NCI-H526 (cell line): ENCODE results near the gene RAB3GAP1.

Experiments used
- DNase-seq, 2 experiments: peaks; one replicate each; lab custom pipeline; 2025; lab: John Stamatoyannopoulos, UW

Gene RAB3GAP1

DNA sequence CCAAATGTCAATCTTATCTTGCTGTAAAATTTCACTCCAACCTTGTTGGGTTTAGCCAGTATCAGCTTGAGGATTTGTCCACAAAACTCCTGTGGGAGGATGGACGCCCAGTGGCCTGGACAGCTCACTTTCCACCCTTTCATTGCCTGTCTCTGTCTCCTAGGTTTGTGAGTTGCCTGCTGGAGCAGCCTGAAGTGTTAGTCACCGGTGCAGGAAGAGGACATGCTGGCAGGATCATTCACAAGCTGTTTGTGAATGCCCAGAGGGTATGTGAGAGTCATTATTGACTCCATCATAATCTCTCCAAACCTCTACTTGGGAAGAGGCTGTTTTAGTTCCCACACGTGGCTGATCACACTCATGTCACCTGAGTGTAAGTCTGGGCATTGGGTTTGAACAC lies 112.3 kb downstream of the RAB3GAP1 start:
- no peak for DNase-seq

DNA sequence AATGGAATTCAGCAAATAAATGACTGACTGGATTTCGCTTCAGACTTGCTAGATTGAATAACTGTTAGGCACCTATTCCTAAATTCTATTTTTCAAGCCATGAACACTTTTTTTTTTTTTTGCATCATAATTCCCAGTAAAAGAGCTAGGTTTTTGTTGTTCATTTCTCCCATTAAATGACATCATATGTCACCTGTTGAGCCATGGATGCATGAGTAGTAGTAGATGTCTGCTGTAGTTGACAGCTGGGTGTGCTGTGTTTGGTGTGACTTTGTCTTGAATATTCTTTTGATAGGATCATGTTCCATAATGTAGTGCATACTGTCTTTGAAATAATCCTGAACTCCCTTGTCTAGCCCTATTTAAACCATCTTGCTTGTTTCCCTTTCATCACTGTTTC lies 115.2 kb downstream of the RAB3GAP1 start:
- no peak for DNase-seq

DNA sequence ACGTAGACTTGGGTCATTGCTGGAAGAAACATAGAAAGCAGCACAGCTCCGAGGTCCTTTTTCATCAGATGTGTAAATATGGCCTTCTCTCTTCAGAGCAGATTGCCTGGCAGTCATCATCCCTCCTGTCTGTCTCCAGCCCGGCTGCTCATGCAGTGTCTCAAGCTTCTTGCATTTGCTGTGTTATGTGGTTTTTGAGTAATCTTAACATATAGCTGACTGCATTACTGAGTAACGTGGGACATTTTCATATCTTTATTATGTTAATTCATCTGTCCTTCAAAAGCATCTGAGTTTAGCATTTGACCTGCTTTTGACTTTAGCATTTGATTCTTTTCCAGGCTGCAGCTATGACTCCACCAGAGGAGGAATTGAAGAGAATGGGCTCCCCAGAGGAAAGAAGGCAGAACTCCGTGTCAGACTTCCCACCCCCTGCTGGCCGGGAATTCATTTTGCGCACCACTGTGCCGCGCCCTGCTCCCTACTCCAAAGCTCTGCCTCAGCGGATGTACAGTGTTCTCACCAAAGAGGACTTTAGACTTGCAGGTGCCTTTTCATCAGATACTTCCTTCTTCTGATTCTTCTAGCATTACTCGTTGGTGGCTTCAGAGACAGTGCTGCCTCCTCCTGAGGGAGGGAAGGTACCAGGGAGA lies 116.2 kb downstream of the RAB3GAP1 start:
- no peak for DNase-seq

DNA sequence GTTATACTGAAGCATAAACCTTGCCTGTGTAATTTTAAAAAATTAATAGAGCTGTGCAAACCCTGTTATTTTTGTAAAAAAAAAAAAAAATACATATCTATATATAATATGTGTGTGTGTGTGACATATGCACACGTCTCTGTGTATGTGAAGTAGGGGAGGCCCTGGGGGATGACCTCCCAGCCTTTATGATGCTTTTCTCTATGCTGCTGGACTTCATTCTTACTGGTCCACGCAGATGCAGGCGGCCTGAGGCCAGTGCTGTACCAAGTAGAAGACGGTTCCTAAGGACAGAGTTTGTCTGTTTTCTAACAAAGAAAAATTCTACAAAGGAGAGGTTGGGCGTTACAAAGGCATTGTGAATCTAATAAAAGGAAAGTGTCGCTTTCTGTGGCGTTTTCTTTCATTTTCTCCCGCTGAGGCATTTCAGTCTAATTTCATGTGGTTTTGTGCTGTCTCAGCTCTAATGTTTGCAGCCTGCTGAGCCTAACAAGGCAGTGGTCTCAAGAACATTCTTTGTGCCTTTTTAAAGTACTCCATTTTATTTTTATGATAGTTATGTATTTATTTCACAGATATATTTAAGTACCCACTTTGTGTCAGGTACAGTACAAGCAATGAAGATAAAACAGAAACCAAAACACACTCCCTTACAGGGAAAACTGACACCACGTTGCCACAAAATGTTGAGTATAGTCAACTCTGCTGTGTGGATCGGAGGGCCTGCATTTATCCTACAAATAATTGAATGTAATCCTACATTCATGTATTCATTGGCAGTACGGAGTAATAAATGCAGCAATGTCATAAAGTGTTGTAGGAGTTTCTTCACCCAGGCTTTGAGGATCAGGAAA lies 118.0 kb downstream of the RAB3GAP1 start:
- no peak for DNase-seq

DNA sequence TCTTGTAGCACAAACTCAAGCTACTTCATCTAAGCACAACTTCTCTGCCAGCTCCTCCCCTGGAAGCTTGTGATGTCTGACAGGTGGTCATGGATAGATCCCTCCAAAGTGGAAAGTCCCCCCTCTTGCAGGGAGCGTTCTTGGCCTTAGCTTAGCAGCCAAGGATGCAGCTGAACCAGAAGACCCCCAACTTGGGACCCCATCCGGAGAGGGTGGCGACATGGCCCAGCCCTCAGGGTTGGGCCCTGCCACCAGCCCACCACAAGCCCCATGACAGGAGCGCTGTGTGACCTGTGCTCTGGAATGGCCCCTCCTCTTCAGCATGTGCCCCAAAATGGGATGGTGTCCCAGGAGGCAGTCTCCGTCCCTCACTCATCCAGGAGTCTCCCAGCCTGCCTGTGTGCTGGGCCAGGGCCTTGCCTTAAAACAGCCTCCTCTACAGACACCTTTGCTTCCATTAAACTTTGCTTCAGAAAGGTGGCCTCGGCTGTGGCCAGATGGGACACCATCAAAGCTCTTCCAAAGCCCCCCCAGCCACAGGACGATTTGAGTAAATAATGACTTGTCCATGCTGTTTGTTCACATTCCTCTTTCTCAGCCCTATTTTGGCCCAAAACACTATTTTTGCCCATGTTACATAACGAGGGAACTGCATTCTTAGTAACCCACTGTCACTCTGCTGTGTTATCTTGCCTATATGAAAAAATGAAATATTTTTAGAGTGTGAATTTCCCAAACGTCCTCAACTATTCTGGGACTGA lies 122.1 kb downstream of the RAB3GAP1 start:
- no peak for DNase-seq

DNA sequence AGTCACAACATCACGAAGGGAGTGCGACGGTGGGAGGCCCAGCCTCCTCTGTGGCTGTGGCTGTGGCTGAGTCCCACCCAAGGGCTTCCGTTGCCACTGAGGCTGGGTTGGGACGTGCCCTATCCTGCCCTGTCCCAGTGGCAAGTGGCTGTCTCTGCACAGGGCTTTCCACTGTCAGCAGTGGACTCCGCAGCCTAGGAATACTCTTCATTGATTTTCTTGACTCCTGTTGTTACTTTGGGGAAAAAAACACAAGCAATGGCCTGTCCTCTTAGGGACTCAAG lies 122.7 kb downstream of the RAB3GAP1 start:
- DNase-seq, result no peak

DNA sequence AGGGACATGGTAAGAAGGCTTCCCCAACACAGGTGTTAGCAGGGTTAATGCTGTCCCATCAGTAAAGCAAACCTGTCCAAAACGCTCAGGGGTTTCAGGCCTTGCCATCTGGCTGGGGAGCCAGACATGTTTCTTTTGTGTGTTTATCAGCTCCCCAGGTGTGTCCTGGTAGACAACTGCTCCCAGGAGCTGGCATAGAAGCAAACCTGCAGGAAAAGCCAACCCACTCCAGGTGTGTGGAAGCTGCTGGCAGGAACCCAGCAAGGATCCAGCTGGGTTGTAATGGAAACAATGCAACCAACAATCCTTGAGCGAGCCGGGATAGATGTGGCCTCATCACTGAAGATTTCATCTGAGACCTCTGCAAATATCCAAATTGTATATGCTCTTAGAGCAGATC lies 123.1 kb downstream of the RAB3GAP1 start:
- no peak for DNase-seq

DNA sequence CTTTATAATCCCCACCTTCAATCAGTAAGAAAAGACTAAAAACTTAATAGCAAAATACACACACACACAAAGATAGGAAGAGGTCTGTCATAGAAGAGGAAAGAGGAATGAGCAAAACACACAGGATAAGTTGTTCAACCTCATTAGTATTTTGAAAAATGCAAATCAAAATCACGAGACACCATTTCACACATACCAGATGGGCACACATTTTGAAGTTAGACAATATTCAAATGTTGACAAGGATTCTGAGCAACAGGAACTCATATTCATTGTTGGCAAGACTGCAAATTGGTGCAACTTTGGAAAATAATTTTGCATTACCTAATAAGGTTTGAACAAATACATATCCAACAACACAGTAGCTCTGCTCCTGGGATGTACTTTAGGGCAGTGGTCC lies 127.6 kb downstream of the RAB3GAP1 start:
- no peak for DNase-seq

DNA sequence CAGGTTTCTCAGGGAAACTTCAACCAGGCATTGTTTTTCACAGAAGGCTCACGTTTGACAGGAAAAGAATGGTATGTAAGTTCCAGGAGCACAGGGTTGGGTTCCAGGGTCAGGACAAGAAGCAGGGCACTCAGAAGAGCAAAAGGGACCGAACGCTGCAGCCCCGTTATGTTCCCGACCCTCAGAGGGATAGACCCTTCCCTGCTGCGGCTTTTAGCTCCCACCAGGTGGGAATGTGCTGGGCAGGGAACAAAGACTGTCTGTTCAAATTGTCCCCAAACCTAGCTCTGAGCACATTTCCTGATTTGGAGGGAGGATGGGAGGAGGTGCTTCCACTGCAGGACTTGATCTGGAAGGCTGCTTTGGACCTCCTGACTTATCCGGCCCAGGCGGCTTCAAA lies 130.1 kb downstream of the RAB3GAP1 start:
- no peak for DNase-seq

DNA sequence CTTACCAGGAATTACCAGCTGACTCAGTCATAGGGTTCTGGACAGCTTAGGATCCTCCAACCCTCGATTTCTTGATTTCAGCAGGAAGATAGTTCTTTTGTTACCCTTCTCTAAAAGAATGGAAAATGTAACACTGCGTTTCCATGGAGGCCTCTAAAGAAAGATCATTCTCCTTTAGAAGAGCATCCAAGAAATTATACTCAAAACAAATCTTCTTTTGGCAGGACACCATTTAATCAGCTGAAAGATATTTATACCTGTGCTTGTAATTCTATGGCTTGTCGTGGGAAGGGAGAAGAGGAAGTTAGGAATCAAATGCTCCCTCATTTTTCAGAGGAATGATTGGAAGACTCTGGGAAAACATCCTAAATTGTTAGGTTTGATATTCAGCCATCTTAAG lies 130.5 kb downstream of the RAB3GAP1 start:
- DNase-seq, result no peak

DNA sequence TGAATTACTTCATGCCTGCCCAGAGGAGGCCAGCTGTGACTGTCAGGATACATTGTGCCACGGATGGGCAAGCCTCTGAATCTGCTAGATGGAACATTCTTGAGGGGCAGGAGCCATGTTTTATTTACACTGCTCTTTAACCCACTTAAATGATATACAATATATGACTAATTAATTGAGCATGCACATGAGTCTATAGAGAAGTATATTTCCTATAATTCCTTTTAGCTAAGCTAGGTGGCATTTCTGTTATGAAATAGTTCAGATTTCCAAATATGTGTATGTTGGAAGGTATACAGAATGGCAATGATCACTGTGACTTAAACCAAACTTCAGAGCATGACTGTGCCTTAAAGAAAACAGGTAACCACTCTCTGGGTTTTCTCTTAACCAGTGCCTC lies 131.7 kb downstream of the RAB3GAP1 start:
- no peak for DNase-seq

DNA sequence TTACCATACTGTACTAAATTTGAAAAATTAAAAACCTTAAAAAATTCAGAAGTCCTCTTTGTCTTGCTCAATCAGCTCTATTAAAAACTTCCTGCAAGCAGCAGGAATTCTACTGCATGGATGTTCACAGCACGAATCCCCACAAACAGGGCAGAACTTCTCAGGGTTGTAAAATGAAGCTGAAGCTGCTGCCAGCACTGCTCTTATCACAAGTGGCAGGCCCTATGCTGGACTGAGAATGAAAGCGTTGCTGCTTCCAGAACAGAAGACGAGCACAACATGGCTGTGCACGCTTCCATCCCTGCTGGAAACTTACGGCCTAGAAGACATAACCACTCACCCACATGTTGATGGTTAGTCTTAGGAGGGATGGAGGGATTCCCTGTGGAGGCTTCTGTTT lies 134.0 kb downstream of the RAB3GAP1 start:
- no peak for DNase-seq

DNA sequence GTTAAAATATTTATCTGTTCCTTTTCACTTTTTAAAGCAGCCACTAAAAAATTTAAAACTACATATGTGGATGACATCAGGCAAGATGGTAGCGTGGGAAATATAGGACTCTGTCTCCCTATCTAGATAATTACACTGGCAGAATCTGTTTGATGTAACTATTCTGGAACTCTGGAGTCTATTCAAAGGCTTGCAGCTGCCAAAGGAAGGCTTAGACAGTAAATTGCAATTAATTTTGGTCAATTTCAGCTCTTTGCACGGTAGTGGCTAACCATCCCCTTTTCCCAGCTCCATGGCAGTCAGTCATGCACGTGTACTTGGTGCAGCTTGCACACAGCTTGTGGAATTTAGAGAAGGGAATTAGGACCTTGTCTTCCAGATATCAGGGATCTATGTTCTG lies 135.2 kb downstream of the RAB3GAP1 start:
- no peak for DNase-seq

DNA sequence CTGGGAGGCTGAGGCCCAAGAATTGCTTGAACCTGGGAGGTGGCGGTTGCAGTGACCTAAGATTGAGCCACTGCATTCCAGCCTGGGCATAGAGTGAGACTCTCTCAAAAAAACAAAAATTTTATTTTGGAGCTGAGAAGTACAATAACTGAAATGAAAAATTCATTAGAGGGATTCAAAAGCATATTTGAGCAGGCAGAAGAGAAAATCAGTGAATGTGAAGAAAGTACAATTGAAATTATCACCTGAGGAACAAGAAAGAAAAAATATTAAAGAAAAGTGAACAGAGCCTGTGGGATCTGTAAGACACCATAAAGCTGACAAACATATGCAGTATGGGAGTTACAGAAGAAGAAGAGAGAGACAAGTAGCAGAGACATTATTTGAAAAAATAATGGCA lies 137.1 kb downstream of the RAB3GAP1 start:
- DNase-seq, result no peak

DNA sequence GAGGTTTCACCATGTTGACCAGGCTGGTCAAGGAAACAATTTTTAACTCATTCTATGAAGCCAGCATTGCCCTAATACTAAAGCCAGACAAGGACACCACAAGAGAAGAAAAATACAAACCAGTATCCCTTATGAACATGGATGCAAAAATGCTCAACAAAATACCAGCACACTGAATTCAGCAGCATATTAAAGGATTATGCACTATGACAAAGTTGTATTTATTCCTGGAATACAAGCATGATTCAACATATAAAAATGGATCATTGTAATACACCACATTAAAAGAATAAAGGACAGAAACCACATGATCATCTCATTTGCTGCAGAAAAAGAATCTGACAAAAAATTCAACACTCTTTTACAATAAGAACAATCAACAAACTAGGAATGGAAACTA lies 138.7 kb downstream of the RAB3GAP1 start:
- DNase-seq, result no peak

DNA sequence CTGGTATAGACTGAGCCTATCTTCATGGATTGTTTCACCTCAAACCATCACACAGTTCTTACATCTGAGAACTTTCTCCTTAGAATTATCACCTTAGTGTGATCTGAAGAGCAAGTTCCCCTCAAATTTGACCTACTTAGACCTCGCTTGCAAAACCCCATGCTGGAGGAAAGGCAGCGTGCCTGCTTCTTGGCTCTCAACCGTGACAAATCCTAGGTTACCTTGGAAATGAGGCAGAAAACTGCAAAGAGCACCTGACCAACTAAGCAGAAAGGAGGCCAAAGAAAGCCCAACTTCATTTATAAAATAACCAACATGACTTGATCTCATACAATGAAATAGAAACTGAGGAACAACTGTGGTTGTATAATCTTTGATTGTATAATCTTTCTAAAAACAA lies 146.4 kb downstream of the RAB3GAP1 start:
- DNase-seq, result no peak

DNA sequence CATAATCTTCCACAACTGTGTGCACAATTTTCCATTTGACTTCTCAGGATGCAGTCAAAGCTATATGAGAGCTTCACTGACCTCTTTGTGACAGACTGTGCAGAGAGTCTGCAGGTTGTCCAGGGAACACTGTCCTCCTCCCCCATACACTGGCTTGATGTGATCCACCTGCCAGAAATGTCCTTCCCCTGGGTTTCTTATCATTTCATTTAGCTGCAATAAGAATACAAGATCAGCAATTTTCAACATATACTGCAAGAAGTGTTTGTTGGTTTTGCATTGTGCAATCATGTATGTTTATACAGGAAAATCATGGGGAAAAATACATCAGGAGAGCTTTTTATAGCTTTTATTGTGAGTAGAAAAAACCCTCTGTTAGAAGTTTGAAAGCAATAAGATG lies 150.7 kb downstream of the RAB3GAP1 start:
- peak; percentile 84 to 93 for DNase-seq

DNA sequence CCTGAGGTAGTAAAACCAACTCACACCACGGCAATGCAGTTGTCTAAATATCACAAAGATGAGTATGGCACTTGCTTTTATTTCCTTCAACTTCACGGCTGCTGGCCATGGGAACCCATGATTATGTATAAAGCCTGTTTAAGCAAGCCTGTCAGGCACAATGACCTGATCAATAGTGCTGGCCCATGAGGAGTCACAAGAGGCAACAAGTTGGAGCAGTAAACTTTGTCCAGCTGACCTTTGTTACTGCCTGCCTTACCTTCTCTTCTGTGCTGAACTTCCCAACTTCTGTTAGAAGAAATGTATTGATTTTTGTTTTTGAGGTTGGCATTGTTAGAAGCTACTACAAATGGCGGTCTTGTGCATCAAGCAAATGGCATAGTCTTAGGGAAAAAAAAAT lies 151.9 kb downstream of the RAB3GAP1 start:
- no peak for DNase-seq

DNA sequence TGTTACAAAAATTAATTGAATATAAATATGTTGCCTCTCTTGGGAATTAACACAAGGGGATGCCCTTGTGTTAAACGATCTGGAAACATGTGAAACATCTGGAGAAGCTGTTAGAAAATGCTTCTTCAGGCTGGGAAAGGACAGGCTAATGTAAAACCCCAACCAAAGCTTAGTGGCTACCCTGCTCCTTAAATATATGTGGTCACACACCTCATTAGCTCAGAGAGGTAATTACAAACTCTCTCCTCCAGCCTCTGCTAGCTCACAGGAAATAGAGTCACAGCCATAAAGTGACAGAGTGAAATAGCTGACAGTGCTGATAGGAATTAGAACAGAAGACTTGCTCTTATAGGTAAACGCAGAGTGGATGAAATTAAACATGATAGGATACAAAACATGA lies 155.9 kb downstream of the RAB3GAP1 start:
- no peak for DNase-seq

DNA sequence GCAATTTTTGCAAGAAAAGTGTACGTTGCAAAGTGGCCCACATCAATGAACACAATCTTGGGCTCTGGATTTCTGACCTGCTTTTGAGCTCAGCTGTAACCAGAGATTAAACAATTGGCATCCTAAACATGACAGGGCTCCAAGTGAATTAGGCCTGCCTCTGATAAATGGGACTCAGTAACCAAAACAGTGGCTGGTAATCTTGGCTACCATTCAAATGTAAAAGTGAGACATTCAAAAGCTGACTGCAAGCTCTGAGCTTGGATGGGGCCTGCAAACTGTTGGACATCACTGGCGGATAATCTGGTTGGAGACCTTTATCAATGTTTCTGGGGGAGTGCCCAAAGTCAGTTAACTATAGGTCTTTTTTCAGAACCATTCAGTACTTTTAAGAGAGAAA lies 160.7 kb downstream of the RAB3GAP1 start:
- no peak for DNase-seq

DNA sequence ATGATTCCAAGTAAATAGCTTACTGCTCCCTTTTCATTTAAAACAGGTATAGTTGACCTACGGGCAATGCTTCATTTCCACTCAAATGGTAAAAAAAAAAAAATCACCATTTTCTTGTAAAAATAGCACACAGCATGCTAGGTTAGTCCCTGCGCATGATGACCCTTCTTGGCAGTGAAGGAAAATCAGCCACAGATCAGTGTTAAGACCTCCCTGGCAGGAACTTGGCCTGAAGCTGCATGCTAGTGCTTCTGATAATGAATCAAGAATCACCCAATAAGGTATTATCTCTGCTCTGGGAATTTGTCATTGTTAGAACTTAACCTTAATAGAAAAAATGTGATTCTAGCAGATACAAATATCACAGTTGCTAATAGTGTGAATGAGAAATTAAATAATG lies 166.3 kb downstream of the RAB3GAP1 start:
- DNase-seq, result no peak

DNA sequence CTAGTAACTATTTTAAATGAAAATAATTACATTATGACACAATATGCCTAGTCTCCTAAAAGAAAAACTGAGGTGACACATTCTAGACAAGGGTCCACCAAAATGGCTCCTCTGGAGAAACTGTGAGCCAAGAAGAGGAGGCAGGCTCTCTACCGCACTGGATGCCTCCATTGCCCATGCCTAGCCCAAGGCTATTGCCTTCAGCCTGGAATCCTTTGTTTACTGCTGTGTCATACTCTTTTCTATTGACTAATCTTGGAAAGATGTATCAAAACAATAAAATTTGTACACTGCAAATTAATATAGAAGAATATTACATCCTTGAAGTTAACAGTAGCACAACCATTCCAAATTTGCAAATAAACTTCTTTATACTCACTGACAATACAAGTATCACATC lies 167.1 kb downstream of the RAB3GAP1 start:
- no peak for DNase-seq
